Measurements from ENCODE around the gene UACA. TPM values are rescaled to one million over a fixed set of nuclear protein-coding genes. Genes with fewer than 3 reads are reported as not detected.
A peak's percentile ranks its signal among the peaks of the same experiment; 100 is the strongest.

The UACA gene
- total and polyA plus RNA-seq, 2 of the 8 experiments (the other 6 are each of a cell fraction or from before 2014, with no cell fraction given) = 28.6 to 38.9 TPM

DNA sequence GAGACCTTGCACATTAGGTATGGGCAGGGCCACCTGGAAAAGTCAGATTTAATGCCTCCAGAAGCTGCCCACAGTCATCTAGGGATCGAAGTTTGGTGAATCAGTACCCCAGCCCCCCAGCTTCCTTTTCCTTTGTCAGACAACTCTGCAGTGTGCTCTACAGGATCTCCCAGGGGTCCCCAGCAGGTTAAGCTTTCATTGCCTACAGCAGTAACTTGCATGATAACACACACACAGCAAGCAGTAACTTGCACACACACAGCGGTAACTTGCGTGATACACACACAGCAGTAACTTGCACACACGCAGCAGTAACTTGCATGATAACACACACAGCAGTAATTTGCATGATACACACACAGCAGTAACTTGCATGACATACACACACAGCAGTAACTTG is 131.3 kb downstream of the UACA start:
- FAIRE-seq = peak; percentile 83

More for the DNA sequence above, 131.3 kb downstream of the UACA start:
- H3K79me1 ChIP-seq (ENCODE audit: low read depth, low read length) = no peaks in the 10 kb centered on the region
- H4K5ac ChIP-seq (ENCODE audit: insufficient read length, low read depth, low read length) = no peak overlapping the region
- peak overlapping the region; percentile 99 for H2BK12ac ChIP-seq (ENCODE audit: low read depth, low read length)
- TF ChIP-seq POLR2A (IDR thresholded peaks at IDR 0.05; ENCODE audit: control extremely low read depth in 1 of 2, low read depth in 2 of 2, low read length in 2 of 2) (no peak), TBP (IDR thresholded peaks at IDR 0.05; ENCODE audit: low read depth, low read length) (no peak), FOSL1 (IDR thresholded peaks at IDR 0.05; ENCODE audit: insufficient read depth, low read depth, low read length) (no peak)
- TF ChIP-seq, protein P1, sequence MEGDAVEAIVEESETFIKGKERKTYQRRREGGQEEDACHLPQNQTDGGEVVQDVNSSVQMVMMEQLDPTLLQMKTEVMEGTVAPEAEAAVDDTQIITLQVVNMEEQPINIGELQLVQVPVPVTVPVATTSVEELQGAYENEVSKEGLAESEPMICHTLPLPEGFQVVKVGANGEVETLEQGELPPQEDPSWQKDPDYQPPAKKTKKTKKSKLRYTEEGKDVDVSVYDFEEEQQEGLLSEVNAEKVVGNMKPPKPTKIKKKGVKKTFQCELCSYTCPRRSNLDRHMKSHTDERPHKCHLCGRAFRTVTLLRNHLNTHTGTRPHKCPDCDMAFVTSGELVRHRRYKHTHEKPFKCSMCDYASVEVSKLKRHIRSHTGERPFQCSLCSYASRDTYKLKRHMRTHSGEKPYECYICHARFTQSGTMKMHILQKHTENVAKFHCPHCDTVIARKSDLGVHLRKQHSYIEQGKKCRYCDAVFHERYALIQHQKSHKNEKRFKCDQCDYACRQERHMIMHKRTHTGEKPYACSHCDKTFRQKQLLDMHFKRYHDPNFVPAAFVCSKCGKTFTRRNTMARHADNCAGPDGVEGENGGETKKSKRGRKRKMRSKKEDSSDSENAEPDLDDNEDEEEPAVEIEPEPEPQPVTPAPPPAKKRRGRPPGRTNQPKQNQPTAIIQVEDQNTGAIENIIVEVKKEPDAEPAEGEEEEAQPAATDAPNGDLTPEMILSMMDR (IDR thresholded peaks at IDR 0.05; ENCODE audit: control extremely low read depth in 1 of 3, insufficient read depth in 1 of 3, low read depth in 1 of 3, low read length in 3 of 3) = no peak
- no peaks in the 10 kb centered on the region for H3K36me3 ChIP-seq (ENCODE audit: control insufficient read depth in 2 of 4, insufficient read depth in 4 of 4, low read length in 3 of 4)
- H4K8ac ChIP-seq (ENCODE audit: extremely low read depth, insufficient read depth, low read length) = no peak overlapping the region
- no peak overlapping the region for H3K56ac ChIP-seq (replicated peaks; ENCODE audit: insufficient read length, low read depth, low read length)
- H3K4me3 ChIP-seq (ENCODE audit: extremely low read depth in 1 of 4, insufficient read depth in 2 of 4, low read depth in 3 of 4, low read length in 4 of 4) = peak overlapping the region in 1 of 4 experiments; percentile 12; a peak in 1 of 8 replicates
- H2BK20ac ChIP-seq (ENCODE audit: low read length) = peak overlapping the region; percentile 99; the same call in 1 of the 2 replicates
- peaks cover 20 to 38% (median 26%) of the 10 kb centered on the region in 4 experiments for H3K4me1 ChIP-seq (replicated peaks in 1 of 4; ENCODE audit: control insufficient read depth in 3 of 4, insufficient read depth in 4 of 4, low read length in 3 of 4)
- no peak for DNase-seq (ENCODE audit: low read depth in 1 of 2, low spot score in 2 of 2)
- H3K4ac ChIP-seq (replicated peaks; ENCODE audit: insufficient read length, low read depth, low read length) = peak overlapping the region; percentile 72
- H3K4me2 ChIP-seq (ENCODE audit: insufficient read depth in 1 of 2, low read depth in 2 of 2, low read length in 2 of 2) = peak overlapping the region; percentile 47 to 65
- H4K91ac ChIP-seq (replicated peaks; ENCODE audit: insufficient read length, low read length) = peak overlapping the region; percentile 49
- H3K18ac ChIP-seq (ENCODE audit: extremely low read depth, low read length) = peak overlapping the region; percentile 95; the same call in 1 of the 2 replicates
- H3K23me2 ChIP-seq (ENCODE audit: low read depth, low read length) = no peaks in the 10 kb centered on the region; the same call in 1 of the 2 replicates
- H2BK15ac ChIP-seq (ENCODE audit: low read length) = peak overlapping the region; percentile 100; the same call in 1 of the 2 replicates
- no peak overlapping the region for H3K23ac ChIP-seq (ENCODE audit: insufficient read length)
- 57% methylated on average over 4 of the region's 4 CpGs; no CpG with 5 or more reads in 1 of the 2 experiments for WGBS, 2 experiments (ENCODE audit: extremely low coverage in 1 of 2, insufficient coverage in 1 of 2, insufficient read length in 1 of 2, insufficient replicate concordance in 2 of 2, low coverage in 1 of 2, low lambda C conversion rate in 2 of 2, missing lambda C conversion rate in 1 of 2)
- peak overlapping the region in 1 of 4 experiments; percentile 16; a peak in 1 of 7 replicates for H3K9ac ChIP-seq (replicated peaks in 1 of 4; ENCODE audit: extremely low read depth in 1 of 4, low read depth in 3 of 4, low read length in 3 of 4)
- H3K14ac ChIP-seq (ENCODE audit: insufficient read length) = no peak overlapping the region
- peak overlapping the region; percentile 91 for H2BK120ac ChIP-seq (replicated peaks; ENCODE audit: low read depth, low read length)
- ChIA-PET CTCF (ENCODE audit: partially characterized antibody) (interaction anchor here (1.3 to 2.2 kb wide), 4 partner anchors 19 to 63 kb away, joined by 3 to 11 read pairs (median 6); no protein-coding TSS in a partner anchor), POLR2A (ENCODE audit: partially characterized antibody) (interaction anchor here (1.3 kb wide), 1 partner anchor 46 kb away, joined by 4 read pairs; no protein-coding TSS in a partner anchor)
- no peaks in the 10 kb centered on the region for H3K79me2 ChIP-seq (ENCODE audit: control insufficient read depth in 1 of 2, insufficient read depth in 2 of 2, low read length in 2 of 2)
- no peak overlapping the region for H2AFZ ChIP-seq (ENCODE audit: low read length)
- H2AK5ac ChIP-seq (ENCODE audit: low read depth, low read length) = peak overlapping the region; percentile 99
- no peaks in the 10 kb centered on the region for H3K9me3 ChIP-seq (ENCODE audit: insufficient read depth in 2 of 2, low read depth in 1 of 2, low read length in 1 of 2)
- peaks cover 0 to 2% (median 0%) of the 10 kb centered on the region in 4 experiments; a peak in 2 of 7 replicates for H3K27me3 ChIP-seq (replicated peaks in 1 of 4; ENCODE audit: control insufficient read depth in 3 of 4, extremely low read depth in 1 of 4, insufficient read depth in 3 of 4, low read length in 3 of 4)
- no peaks in the 10 kb centered on the region for H4K20me1 ChIP-seq (replicated peaks in 1 of 2; ENCODE audit: control insufficient read depth in 1 of 2, insufficient read depth in 2 of 2, low read length in 2 of 2)
- no peak overlapping the region for H3K27ac ChIP-seq (ENCODE audit: low read depth, low read length)
- peak overlapping the region; percentile 90; the same call in 1 of the 2 replicates for H2BK5ac ChIP-seq (ENCODE audit: low read depth, low read length)
